HFFc6 (cell line): ENCODE results near the gene IMMP2L. TPM values are rescaled to one million over a fixed set of nuclear protein-coding genes. Genes with fewer than 3 reads are reported as not detected.

Source experiments
- DNase-seq: peaks from one replicate; pipeline ENCODE4 v3.0.0-alpha.2; 2018
- H3K27ac Mint-ChIP-seq: 2 replicates; pipeline ENCODE4 v1.8.0; 2020; ENCODE audit warnings: mild to moderate bottlenecking, mixed read lengths
- H3K27me3 Mint-ChIP-seq: 2 replicates; pipeline ENCODE4 v1.8.0; 2021; ENCODE audit warnings: mild to moderate bottlenecking, moderate library complexity, mixed read lengths; ENCODE audit not compliant: insufficient read depth
- H3K36me3 Mint-ChIP-seq: 2 replicates; pipeline ENCODE4 v1.8.0; 2021; ENCODE audit warnings: low read depth, mixed read lengths
- H3K4me1 Mint-ChIP-seq: 2 replicates; pipeline ENCODE4 v1.8.0; 2020; ENCODE audit warnings: low read depth, mixed read lengths
- H3K4me3 Mint-ChIP-seq: 2 replicates; pipeline ENCODE4 v1.8.0; 2020; ENCODE audit warnings: mild to moderate bottlenecking, moderate library complexity, mixed read lengths
- H3K9me3 Mint-ChIP-seq: 2 replicates; pipeline ENCODE4 v1.8.0; 2020; ENCODE audit warnings: mild to moderate bottlenecking, mixed read lengths
- total RNA-seq, 6 experiments: library from RNA; stranded (reverse); fragmentation: NEBNext Ultra II Directional; extraction: Animal tissue kit (Norgen Biotek cat#: 25700); gene quantifications; 2 replicates in 1 of 6; 3 replicates in 5 of 6; pipeline ENCODE4 v1.2.3, GENCODE V29; 2021
- TF ChIP-seq, protein P1 (sequence below): fragments of 200-600 bp; sonication (generic); IDR thresholded peaks from 2 replicates; pipeline ENCODE4 v1.5.0; 2021; ENCODE audit warnings: antibody characterized with exemption, mild to moderate bottlenecking

Gene IMMP2L
- total RNA-seq, 6 experiments from 2014 or later = 7.2 to 13.6 (median 10.1) TPM

- Mint-ChIP-seq H3K27me3 (peaks cover 11% of the 10 kb centered on the region), H3K27ac (no peak overlapping the region), H3K36me3 (peaks cover 9% of the 10 kb centered on the region), H3K4me3 (no peak overlapping the region), H3K4me1 (peaks cover 3% of the 10 kb centered on the region), H3K9me3 (peaks cover 11% of the 10 kb centered on the region)
- no peak for DNase-seq
- TF ChIP-seq, protein P1, sequence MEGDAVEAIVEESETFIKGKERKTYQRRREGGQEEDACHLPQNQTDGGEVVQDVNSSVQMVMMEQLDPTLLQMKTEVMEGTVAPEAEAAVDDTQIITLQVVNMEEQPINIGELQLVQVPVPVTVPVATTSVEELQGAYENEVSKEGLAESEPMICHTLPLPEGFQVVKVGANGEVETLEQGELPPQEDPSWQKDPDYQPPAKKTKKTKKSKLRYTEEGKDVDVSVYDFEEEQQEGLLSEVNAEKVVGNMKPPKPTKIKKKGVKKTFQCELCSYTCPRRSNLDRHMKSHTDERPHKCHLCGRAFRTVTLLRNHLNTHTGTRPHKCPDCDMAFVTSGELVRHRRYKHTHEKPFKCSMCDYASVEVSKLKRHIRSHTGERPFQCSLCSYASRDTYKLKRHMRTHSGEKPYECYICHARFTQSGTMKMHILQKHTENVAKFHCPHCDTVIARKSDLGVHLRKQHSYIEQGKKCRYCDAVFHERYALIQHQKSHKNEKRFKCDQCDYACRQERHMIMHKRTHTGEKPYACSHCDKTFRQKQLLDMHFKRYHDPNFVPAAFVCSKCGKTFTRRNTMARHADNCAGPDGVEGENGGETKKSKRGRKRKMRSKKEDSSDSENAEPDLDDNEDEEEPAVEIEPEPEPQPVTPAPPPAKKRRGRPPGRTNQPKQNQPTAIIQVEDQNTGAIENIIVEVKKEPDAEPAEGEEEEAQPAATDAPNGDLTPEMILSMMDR = no peak
Measured at GRCh38 chr7:111568419-111568818, 6.1 kb upstream of the IMMP2L start.

GRCh38 chr7:111564078-111564477 lies 1.8 kb upstream of the IMMP2L start:
- no peaks in the 10 kb centered on the region for H3K9me3 Mint-ChIP-seq
- no peak for DNase-seq
- H3K27me3 Mint-ChIP-seq = peaks cover 6% of the 10 kb centered on the region
- TF ChIP-seq, protein P1 = no peak
- H3K36me3 Mint-ChIP-seq = no peaks in the 10 kb centered on the region
- peaks cover 39% of the 10 kb centered on the region for H3K4me1 Mint-ChIP-seq
- H3K4me3 Mint-ChIP-seq = no peak overlapping the region; the same call in 1 of the 2 replicates
- no peak overlapping the region for H3K27ac Mint-ChIP-seq

DNA sequence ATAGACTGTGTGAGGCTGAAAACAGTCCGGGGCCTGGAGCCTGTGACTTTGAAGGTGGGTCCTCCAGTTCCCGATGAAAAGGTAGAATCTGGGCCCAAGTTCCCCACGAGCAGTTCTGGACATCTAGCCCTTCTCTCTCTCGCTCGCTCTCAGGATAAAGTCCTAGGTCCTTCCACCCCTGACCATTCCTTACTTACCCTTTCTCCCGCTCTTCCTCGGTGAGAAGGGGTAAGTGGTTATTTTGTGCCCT lies 713 bp downstream of the IMMP2L start:
- DNase-seq = no peak
- TF ChIP-seq, protein P1 = no peak
- Mint-ChIP-seq H3K36me3 (peaks cover 13% of the 10 kb centered on the region), H3K27ac (peak overlapping the region; percentile 90), H3K4me3 (peak overlapping the region; percentile 93), H3K9me3 (no peaks in the 10 kb centered on the region), H3K27me3 (no peaks in the 10 kb centered on the region), H3K4me1 (peaks cover 42% of the 10 kb centered on the region)

- Mint-ChIP-seq H3K27ac (peak overlapping the region; percentile 90), H3K4me3 (peak overlapping the region; percentile 93), H3K27me3 (no peaks in the 10 kb centered on the region), H3K4me1 (peaks cover 42% of the 10 kb centered on the region), H3K9me3 (no peaks in the 10 kb centered on the region), H3K36me3 (peaks cover 18% of the 10 kb centered on the region)
- DNase-seq = peak; percentile 48
- TF ChIP-seq, protein P1 = no peak
Measured at GRCh38 chr7:111560773-111561653, 1.3 kb downstream of the IMMP2L start.

DNA sequence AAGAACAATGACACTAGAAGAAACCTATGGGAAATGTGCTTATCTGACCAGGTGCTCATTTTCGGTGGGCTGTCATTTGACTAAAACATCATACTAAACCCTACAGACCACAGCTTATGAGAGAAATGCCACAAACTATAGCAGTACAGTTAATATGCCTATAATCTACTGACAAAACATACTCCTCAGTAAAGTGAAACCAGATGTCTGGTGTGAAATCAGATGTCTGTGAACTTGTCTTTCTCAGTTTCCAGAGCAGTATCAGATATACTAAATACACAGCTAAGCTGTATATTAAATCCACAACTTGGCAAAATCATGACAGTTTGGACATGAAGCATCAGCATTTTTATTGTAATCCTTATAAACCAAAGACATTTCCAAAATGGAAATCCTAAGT lies 3.3 kb downstream of the IMMP2L start:
- no peak for DNase-seq
- TF ChIP-seq, protein P1 = no peak
- Mint-ChIP-seq H3K27ac (no peak overlapping the region), H3K4me3 (no peak overlapping the region), H3K27me3 (no peaks in the 10 kb centered on the region; the same call in 1 of the 2 replicates), H3K36me3 (peaks cover 30% of the 10 kb centered on the region), H3K4me1 (peaks cover 42% of the 10 kb centered on the region), H3K9me3 (no peaks in the 10 kb centered on the region)
